ENCODE measurements around the gene SLC6A3.

Gene SLC6A3

GRCh38 chr5:1440098-1440493 lies 5.1 kb downstream of the SLC6A3 start:
- no peak for TF ChIP-seq REST (IDR thresholded peaks at IDR 0.05; ENCODE audit: insufficient read depth in 1 of 2, low read depth in 2 of 2, low read length in 2 of 2)
- TF ChIP-seq TAF1 (IDR thresholded peaks at IDR 0.05; ENCODE audit: borderline replicate concordance, insufficient read depth, low read length), result no peak
- no peak for TF ChIP-seq POLR2AphosphoS5 (IDR thresholded peaks at IDR 0.05; ENCODE audit: low read depth, low read length)
- TF ChIP-seq FOXP2 (optimal IDR thresholded peaks at IDR 0.05; ENCODE audit: borderline replicate concordance, extremely low read depth, extremely low read length, insufficient read depth), result no peak
- TF ChIP-seq SIN3A (IDR thresholded peaks at IDR 0.05; ENCODE audit: borderline replicate concordance, insufficient read depth, low read length), result no peak

DNA sequence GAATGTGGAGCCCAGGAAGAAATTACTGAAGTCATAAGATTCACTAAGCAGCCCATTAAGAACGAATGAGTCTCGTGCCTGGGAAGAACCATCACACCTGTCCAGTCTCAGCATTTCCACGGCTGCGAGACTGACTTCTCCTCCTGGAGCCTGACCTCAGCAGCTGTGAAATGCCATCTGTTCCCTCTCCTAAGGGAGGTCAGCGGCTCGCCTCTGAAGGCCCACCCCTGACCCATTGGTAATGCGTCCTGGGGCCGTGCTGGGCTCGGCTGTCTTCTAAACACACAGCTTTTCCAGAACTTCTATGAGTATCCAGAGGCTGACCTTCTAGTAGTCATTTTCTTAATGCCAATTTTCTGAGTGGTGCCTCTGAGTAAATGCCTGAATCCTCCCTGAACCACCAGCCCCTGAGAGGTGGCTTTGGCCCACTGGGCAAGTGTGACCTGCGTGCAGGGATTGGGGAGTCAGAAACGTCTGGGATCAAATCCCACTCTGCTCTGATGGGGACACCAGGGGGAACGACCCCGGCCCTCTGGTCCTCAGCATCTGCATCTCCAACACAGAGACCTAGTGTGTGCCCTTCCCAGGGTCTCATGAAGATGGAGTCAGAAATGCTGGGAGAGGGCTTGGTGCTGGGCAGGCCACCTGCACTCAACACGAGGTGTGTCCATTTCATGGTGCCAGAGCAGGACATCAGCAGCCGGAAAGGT lies 5.7 kb downstream of the SLC6A3 start:
- TF ChIP-seq SIN3A (IDR thresholded peaks at IDR 0.05; ENCODE audit: borderline replicate concordance, insufficient read depth, low read length) (no peak), TAF1 (IDR thresholded peaks at IDR 0.05; ENCODE audit: borderline replicate concordance, insufficient read depth, low read length) (no peak), REST (IDR thresholded peaks at IDR 0.05; ENCODE audit: insufficient read depth in 1 of 2, low read depth in 2 of 2, low read length in 2 of 2) (no peak), FOXP2 (optimal IDR thresholded peaks at IDR 0.05; ENCODE audit: borderline replicate concordance, extremely low read depth, extremely low read length, insufficient read depth) (no peak), POLR2AphosphoS5 (IDR thresholded peaks at IDR 0.05; ENCODE audit: low read depth, low read length) (no peak)

GRCh38 chr5:1438871-1439270 lies 6.4 kb downstream of the SLC6A3 start:
- TF ChIP-seq TAF1 (IDR thresholded peaks at IDR 0.05; ENCODE audit: borderline replicate concordance, insufficient read depth, low read length), result no peak
- TF ChIP-seq SIN3A (IDR thresholded peaks at IDR 0.05; ENCODE audit: borderline replicate concordance, insufficient read depth, low read length), result no peak
- TF ChIP-seq POLR2AphosphoS5 (IDR thresholded peaks at IDR 0.05; ENCODE audit: low read depth, low read length), result no peak

DNA sequence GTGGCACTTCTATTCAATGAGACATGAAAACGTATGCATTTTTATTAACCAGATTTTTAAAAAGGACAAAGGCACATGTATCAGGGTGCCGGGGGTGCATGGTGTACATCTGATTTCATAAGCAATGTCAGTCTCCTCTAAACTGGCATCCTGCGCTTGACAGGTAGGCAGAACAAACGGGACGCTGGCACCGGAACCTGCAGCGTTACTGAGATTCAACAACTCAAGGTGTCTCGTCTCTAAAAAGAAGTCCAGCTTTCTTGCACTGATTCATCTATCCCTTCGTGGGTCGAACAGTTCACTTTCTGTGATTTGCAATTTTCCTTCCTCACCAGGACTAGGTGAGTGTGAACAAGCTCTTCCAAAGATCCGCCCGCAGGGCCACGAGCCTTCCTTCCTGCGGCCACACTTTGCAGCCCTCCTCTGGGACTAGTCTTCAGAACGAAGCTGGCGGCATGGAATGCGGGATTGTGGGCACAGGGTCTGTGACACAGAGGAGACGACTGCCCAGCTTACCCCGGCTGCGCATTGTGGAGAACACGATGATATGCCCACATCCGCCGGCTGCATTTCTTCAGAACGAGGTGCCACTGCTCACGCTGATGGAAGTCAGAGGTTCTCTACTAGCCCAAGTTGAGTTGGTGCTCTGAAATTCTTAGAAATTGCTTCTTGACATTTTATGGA lies 7.2 kb downstream of the SLC6A3 start:
- TF ChIP-seq SIN3A (IDR thresholded peaks at IDR 0.05; ENCODE audit: borderline replicate concordance, insufficient read depth, low read length), result no peak
- TF ChIP-seq FOXP2 (optimal IDR thresholded peaks at IDR 0.05; ENCODE audit: borderline replicate concordance, extremely low read depth, extremely low read length, insufficient read depth), result no peak
- TF ChIP-seq POLR2AphosphoS5 (IDR thresholded peaks at IDR 0.05; ENCODE audit: low read depth, low read length), result no peak
- TF ChIP-seq TAF1 (IDR thresholded peaks at IDR 0.05; ENCODE audit: borderline replicate concordance, insufficient read depth, low read length), result no peak
- no peak for TF ChIP-seq REST (IDR thresholded peaks at IDR 0.05; ENCODE audit: insufficient read depth in 1 of 2, low read depth in 2 of 2, low read length in 2 of 2)

DNA sequence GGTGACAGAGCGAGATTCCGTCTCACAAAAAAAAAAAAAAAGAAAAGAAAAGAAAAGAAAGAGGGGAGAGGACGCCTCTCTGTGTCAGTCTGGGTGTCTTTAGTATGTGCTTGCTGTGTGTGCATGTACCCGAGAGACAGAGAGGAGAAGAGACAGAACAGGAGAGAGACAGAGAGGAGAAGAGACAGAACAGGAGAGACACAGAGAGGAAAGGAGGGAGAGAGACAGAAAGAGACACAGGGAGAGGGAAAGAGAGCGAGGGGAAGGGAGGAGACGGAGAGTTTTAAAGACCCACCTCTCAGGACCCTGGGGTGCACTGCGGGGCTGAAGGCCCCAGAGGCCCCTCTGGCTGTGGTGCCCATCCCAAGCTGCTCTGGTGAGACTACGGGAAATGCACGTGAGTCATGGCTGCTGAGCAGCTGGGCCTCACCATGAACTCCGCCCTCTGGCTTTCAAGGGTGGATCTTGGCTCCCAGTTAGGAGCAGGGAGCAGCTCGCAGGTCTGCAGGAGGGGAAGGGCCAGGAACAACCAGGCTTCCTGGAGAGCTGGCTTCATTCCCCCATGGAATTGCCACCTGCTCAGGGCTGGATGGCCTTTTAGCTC lies 7.9 kb downstream of the SLC6A3 start:
- TF ChIP-seq FOXP2 (optimal IDR thresholded peaks at IDR 0.05; ENCODE audit: borderline replicate concordance, extremely low read depth, extremely low read length, insufficient read depth) (no peak), POLR2AphosphoS5 (IDR thresholded peaks at IDR 0.05; ENCODE audit: low read depth, low read length) (no peak), TAF1 (IDR thresholded peaks at IDR 0.05; ENCODE audit: borderline replicate concordance, insufficient read depth, low read length) (no peak), SIN3A (IDR thresholded peaks at IDR 0.05; ENCODE audit: borderline replicate concordance, insufficient read depth, low read length) (no peak), REST (IDR thresholded peaks at IDR 0.05; ENCODE audit: insufficient read depth in 1 of 2, low read depth in 2 of 2, low read length in 2 of 2) (no peak)
